ENCODE results near the gene TXNRD2.
"Not testable (repeated sequence)": the region's sequence is repeated elsewhere in the genome, so short reads cannot be mapped to it uniquely, and the experiment has no call there.

The TXNRD2 gene

DNA sequence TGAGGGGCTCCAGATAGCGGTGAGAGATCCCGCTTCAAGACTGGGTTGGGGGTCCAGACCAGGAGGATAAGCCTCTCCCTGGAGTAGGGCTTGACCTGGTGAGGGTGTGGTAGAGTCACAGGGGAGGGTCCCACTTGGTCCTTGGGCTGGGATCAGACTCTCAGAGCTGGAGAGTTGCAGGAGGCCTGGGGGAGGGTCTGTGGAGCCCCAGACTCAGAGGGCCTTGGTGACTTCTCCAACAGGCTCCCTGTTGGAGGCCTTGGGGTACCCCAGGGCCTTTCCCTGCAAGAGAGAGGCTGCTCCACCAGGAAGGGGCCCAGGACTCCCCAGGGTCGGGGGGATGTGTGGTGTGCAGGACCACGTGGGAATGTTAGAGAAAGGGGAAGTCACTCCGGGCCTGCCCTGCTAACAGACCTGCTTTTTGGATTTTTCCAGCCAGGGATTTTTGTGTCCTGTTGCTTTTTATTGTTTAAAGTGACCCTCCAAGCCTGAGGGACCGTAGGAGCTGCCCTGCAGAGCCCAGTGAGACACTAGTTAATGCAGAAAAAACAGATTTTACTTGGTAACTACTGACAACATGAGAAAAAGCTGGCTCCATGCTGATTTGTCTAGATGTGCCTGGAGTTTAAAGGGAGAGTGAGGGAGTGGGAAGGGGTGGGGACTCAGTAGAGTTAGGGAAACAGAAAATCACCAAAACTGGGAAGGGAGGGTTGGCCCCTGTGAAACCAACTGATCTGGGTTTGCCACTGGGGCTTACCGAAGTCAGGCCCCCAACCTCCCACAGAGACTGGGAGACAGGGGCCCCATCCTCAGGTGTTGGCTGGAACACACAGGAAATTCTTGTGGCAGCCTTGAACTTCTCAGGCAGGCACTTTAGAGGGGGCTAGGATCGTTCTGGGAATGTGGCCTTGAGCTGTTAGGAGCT, 801 bp upstream of the TXNRD2 start:
- DNase-seq, result peak; percentile 53

DNA sequence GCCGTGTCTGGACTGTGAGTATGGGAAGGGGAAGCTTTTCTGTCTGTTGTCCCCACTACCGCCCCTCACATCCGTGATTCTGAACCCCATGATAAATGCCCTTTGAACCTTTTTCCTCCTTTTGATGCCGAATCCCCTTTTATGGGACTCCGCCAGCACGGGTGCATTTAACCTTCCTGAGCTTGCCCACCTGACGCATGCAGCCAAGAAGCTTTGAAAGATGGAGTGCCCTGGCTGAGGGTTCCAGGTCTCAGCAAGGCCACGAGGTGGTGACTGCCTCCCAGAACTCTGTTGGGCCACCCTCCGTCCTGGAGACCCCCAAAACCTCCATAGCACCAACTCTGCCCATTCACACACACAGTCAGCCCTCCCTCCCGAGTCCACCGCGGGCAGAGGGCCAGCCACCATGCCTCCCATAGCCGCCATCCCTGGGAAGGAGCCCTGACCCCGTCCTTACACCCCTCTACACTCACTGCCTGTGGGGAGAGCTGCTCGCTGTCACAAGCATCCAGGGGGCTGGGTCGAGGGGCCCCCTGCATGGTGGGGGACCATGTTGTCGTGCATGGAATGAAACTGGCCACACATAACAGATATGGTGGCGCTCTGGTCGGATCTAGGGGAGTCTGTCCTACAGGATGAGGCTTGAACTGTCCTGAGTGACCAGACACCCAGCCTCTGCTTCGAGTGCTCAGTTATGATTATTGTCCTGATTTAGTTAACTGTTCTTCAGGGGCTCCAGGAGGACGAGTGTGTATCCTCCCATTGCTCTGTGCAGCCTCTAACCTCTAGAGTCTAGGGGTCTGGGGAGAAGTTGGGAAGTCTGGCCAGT, 868 bp downstream of the TXNRD2 start:
- no peak for DNase-seq

DNA sequence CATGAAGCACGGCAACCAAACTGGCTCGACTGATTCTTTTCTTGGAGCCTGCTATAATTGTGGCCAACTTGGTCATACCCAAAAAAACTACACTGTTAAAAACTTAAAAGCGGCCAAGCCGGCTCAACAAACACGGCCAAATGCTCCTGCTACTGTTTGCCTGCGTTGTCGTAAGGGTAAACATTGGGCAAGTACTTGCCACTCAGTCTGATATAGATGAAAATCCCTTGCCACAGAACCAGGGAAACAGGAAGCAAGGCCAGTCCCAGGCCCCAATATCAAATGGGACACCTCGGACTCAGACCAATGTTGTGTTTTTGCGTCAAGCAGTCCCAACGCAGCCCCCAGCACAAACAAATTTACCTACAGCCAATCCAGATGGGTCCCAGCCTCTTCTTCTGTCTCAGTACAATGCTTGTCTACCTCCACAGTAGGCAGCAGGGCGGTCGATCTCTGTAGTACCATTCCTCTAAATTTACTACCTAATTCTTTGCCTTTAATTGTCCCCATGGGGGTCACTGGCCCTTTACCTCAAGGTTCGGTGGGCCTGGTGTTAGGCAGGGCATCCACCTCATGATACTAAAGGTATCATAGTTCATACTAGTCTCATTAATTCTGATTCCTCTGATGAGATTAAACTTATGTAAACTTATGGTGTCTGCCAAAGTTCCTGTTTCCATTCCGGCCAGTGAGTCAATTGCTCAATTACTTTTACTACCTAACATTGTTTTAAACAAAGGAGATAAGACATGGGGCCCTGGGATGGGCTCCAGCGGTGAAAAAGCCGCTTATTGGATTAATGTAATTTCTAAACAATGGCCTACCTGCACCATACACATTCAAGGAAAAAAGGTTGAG, 3.8 kb downstream of the TXNRD2 start:
- no peak for DNase-seq

DNA sequence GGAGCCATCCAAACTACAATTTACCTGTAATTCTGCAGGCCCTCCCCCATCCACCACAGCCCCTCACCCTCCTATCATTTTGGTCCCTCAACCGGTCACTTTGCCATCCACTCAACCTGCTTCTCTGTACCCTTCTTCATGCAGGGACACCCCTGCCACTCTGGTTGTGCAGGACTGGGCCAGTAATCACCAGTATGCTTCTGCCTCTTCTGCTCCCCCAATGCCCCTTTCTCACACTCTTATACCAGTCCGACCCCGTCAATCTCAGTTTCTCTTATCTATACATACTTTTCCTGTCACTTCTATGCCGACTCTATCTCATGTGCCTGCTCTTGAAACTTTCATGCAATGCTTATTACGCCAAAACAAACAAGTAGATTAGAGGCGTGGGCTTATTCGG, 5.1 kb downstream of the TXNRD2 start:
- DNase-seq, result no peak

DNA sequence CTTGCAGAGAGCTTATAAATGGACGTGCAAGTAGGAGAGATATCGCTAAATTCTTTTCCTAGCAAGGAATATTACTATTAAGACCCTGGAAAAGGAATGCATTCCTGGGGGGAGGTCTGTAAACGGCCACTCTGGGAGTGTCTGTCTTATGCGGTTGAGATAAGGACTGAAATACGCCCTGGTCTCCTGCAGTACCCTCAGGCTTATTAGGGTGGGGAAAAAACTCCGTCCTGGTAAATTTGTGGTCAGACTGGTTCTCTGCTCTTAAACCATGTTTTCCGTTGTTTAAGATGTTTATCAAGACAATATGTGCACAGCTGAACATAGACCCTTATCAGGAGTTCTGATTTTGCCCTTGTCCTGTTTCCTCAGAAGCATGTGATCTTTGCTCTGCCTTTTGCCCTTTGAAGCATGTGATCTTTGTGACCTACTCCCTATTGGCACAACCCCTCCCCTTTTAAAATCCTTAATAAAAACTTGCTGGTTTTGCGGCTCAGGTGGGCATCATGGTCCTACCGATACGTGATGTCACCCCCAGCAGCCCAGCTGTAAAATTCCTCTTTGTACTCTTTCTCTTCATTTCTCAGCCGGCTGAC, 6.4 kb downstream of the TXNRD2 start:
- DNase-seq, result not testable (repeated sequence)

DNA sequence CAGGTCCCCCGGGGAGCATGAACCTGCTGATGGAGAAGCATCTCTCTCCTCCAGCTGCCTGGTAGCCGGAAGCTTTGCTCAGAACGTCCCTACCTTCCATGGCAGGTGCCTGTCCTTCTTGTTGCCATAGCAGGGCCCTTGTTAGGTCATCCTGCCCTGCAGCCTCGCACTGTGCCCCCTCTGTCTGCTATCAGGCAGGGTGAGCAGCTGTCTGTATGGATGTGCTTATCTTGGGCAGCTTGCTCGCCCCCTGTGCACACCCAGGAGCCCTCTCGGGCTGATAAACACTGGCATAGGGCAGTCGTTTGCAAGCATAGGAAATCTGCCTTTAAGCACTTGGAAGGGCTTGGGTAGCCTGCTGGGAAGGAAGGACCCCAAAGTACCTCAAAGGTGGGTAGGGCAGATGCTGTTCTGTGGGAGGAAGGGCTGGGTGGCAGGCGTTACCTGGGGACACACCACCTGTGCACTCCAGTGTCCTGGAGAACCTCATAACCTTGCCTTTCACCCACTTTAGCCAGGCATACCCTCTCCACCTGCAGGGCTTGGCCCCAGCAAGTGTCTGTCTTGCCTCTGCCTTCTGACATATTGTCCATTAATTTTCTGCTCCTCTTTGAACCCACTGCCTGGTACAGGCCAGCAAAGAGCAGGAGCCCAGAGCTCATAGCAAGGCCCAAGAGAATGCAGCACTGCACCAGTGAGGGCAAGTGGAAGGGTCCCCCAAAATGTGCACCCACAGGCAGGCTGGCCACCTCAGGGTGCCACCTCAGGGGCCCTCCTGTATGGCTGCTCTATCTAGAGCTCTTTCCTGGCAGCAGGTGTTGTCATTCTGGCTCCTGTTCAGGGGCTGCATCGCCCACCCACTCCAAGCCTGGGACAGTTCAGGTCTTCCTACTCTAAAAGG, 8.0 kb downstream of the TXNRD2 start:
- DNase-seq, result no peak

DNA sequence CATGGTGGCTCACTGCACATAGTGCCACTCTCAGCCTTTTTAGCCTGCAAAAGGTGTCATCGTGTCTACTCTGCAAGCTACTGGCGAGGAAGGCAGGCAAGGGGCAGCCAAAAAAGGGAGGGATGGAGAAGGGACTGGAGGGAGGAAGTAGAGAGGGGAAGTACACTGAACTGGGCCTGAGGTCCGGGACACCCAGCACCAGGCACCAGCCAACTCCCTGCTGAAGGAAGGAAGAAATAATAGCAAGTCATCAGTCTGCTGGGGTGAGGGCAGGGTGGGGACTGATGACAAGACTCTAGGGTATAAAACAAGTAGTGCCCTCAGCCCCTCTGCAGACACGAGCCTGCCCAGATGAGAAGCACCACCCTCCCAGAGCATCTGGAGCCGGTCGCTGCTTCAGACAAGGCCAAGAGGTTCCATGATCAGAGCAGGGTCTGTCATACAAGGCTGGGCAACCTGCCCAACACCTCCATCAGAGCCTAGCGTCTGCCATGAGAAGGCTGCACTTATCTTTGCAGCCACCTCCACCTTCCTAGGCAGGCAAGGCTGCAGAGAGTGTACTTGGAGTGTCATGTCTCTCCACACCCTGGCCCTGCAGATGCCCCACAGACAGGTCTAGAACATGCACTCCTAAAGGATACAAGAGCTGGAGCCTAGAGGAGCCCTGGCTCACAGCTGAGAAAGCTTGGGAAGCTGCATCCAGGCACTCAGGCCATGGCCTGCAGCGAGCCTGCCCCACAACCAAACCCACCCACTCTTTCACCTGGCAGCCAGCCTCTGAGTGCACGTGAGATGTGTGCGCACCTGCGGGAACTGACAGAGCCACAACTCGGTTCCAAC, 9.0 kb downstream of the TXNRD2 start:
- no peak for DNase-seq

DNA sequence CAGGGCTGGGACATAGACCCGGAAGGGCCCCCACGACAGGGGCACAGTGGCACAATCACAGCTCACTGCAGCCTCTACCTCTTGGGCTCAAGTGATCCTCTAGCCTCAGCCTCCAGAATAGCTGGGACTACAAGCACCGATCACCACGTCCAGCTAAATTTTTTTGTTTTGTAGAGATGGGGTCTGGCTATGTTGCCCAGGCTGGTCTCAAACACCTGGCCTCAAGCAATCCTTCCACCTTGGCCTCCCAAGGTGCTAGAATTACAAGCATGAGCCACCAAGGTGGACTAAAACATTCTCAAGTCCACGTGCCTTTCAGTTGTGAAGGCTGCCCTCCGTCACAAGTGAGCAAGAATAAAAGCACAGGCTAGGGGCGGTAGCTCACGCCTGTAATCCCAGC, 10.1 kb downstream of the TXNRD2 start:
- no peak for DNase-seq

DNA sequence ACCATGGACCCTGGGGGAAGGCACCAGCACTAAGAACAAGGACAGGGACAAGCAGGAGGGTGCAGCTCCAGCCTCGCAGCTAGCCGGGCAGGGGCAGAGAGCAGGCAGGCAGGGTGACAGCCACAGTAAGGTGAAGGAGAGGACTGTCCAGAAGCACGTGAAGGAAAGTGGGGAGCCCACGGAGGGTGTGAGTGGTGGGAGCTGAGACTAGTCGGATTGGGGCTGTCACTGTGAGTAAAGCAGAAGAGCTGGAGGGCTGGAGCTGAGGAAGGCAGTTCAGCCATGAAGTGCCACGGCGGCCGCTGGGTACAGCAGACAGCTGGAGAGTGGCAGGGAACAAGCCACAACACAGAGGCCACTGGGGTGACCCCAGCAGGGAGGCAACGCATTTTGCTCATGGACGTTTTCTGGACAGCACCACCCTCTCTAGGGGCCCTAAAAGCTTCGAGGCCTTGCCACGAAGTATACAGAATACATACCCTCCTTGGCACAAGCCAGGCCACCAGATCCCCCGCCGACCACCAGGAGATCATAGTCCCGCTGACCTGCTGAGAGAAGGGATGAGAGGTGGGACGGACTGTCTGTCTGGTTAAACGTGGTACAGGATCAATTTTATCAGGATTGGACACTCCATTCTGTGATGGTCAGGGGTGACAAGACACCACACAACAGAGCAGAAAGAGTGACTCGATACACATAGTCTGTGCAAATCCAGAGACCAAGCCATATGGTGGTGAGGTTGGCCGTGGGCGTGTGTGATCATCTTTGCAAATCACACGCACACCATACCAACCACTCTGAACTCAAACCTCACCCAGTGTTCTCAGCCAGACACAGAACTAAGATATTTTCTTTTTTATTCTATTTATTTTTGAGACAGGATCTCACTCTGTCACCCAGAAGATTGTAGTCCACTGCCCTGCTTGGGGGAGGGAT, 10.8 kb downstream of the TXNRD2 start:
- peak; percentile 37 for DNase-seq

DNA sequence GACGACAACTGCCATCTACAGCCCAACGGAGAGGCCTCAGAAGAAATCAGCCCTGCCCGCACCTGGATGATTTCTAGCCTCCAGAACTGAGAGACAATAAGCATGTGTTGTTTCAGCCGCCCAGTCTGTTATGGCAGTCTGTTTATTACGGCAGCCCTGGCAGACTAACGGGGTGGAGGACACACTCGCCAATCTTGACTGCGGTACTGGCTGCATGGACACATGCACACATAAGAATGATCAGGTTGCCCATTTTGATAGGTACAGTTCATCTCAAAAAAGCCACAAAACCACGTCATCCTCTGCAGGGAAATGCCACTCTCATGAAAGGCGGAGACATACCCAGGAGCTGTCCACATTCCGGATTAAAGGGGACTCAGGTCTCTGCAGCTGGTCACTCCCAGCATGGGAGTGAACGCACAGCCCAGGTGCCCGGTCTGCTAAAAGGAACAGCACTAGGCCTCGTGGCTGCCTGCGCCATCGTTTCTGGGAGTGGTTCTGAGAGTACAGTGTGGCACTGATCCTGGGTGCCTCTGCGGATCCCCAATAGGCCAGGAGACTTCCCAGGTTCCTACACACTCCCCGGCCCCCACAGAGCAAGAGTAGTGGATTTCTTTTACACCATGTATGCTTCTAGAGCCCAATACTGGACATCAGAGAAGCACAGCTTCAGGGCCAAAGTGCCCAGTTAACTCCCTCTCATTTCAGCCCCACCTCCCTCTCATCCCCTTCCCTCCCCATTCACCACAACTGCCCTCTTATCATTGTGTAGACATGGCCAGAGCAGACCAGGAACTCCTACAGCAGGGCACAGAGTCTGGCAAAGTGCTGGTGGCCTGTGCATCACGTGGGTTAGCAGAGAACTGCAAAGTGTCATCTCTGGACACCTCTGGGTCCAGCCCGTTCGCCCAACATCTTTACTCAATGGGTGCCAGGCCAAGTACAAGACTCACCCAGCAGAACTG, 11.8 kb downstream of the TXNRD2 start:
- DNase-seq, result no peak

DNA sequence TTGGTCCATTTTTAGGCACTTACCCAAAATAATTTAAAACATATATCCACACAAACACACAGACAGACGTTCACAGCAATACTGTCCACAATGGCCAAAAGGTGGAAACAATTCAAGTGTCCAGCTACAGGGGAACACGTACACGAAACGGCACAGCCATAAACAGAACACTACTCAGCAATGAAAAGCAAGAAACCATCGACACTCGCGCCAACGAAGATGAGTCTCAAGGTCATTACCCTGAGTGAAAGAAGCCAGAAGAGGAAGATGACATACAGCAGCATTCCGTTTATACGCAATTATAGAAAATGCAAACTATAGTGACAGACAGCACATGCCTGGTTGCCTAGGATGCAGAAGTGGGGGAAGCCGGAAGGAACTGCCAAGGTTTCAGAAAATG, 13.4 kb downstream of the TXNRD2 start:
- no peak for DNase-seq

DNA sequence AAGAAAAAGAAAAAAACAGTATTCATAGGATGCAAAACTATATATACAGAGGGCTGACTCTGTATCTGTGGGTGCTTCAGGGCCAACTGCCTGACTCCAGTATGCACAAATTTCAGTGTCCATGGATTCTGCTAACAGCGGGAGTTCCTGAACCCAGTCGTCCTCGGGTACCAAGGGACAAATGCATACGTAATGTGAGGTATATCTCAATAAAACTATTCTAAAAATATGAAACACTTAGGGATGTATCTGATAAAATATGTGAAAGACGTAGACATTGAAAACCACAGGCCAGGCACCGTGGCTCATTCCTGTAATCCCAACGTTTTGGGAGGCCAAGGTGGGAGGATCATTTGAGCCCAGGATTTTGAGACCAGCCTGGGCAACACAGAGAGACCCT, 13.9 kb downstream of the TXNRD2 start:
- no peak for DNase-seq

DNA sequence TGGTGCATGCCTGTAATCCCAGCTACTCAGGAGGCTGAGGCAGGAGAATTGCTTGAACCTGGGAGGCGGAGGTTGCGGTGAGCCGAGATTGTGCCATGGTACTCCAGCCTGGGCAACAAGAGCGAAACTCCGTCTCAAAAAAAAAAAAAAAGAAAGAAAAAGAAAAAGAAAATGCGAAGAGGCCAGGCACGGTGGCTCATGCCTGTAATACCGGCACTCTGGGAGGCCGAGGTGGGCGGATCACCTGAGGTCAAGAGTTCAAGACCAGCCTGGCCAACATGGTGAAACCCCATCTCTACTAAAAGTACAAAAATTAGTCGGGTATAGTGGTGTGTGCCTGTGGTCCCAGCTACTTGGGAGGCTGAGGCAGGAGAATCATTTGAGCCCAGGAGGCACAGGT, 15.6 kb downstream of the TXNRD2 start:
- not testable (repeated sequence) for DNase-seq

DNA sequence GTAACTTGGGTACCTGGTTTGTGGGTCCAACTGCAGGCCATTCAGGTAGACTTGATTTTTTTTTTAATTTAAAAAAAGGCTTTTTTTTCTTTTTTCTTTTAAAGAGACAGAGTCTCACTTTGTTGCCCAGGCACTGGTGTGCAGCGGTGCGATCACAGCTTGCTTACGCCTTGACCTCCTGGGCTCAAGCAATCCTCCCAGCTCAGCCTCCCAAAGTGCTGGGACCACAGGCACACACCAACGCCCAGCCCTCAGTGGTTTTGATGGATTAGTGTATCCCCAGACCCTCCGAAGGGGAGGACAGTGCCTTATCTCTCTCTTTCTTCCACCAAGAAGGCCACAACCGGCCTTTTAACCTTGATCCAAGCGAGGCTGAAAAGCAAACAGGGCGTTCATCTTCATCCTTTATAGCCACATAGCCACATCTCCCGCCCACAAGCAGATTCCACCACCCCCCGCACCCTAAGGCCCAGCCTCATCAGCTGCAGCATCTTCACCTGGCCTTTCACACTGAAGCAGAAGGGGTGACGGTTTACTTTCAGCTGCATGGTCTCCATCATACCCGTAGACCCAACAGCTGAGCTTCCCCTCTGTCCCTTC, 17.6 kb downstream of the TXNRD2 start:
- no peak for DNase-seq

DNA sequence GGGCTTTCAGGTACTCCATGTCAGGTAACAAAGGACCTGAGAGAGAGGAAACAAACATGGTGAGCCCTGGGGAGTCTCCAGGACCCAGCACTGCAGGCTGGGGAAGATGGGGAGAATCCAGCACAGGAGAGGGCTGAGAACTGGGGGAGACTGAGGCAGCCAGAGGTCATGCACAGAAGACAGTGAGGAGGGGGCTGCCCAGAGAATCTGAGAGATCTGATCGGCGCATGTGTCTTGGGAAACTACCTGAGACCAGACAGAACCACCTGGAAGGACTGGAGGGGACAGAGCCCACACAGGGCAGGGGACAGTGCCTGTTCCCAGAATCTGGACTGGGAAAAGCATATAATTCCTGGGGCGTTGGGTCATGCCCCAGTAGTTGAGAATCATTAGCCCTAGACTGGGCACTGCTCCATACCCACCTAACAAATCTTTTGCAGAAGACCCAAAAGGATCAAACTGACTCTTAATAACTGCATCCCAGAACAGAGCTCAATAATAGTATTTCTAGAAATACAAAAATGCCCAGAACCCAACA, 20.0 kb downstream of the TXNRD2 start:
- no peak for DNase-seq

DNA sequence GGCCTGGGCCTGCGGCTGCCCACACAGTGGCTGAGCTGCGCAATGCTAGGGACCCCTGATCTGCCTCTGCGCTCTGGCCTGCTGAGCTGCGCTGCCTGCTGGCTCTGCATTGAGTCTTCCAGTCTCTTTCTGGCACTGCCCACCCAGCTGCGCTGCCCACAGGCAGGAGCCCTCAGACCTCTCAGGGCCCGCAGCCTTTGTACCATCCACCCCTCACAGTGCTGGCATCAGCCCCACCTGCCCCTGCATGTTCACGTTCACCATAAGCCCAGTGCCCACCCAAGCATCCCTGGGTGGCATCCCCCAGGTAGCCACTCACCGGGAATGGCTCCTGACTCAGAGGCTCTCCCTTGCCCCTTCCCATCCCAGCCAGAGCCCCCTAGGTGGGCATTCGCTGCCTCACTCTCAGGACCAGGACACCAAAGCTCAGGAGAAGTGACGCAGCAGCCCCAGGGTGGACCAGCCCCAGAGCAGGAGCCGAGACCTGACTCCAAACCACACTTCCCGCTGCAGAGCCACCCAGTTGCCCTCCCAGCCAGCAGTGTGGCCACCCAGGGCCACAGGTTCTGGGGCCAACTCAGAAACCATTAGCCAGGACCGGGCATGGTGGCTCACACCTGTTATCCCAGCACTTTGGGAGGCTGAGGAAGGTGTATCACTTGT, 21.8 kb downstream of the TXNRD2 start:
- DNase-seq, result no peak
